HepG2 (cell line): ENCODE measurements around the gene TUBB4B. TPM values are rescaled to one million over a fixed set of nuclear protein-coding genes. Genes with fewer than 3 reads are reported as not detected.
A peak's percentile ranks its signal among the peaks of the same experiment; 100 is the strongest.

Experiments used
- ARNTL ChIP-seq: sonication (generic); formaldehyde crosslinking; IDR thresholded peaks from 2 replicates; pipeline ENCODE4 v1.4.0; 2020; ENCODE audit warnings: mild to moderate bottlenecking, missing genetic modification reagents
- DMTF1 ChIP-seq: sonication (generic); formaldehyde crosslinking; IDR thresholded peaks from 2 replicates; pipeline ENCODE4 v1.4.0; 2020; ENCODE audit warnings: mild to moderate bottlenecking, missing genetic modification reagents
- HDAC6 ChIP-seq: fragments of 200-600 bp; sonication (generic); IDR thresholded peaks from 2 replicates; pipeline ENCODE4 v1.7.0; 2017; ENCODE audit warnings: mild to moderate bottlenecking, antibody characterized with exemption, low read length, low read depth
- HNF4G ChIP-seq, 2 experiments: sonication (generic) in 1 of 2; formaldehyde crosslinking in 1 of 2; IDR thresholded peaks; 2 replicates each; pipeline versions ENCODE4 v1.4.0 to v1.6.1; 2011 to 2020; ENCODE audit warnings: borderline replicate concordance in 2 of 2, low read depth in 2 of 2, mild to moderate bottlenecking in 2 of 2, low read length in 1 of 2, missing genetic modification reagents in 1 of 2, moderate library complexity in 1 of 2
- IRF9 ChIP-seq: sonication (generic); formaldehyde crosslinking; IDR thresholded peaks from 2 replicates; pipeline ENCODE4 v1.8.0; 2022; ENCODE audit warnings: missing genetic modification reagents, mild to moderate bottlenecking, borderline replicate concordance
- KDM5A ChIP-seq: fragments of 200-600 bp; sonication (generic); IDR thresholded peaks from 2 replicates; pipeline ENCODE4 v1.7.0; 2018; ENCODE audit warnings: antibody characterized with exemption, mild to moderate bottlenecking, low read length, borderline replicate concordance
- KLF15 ChIP-seq: sonication (generic); formaldehyde crosslinking; IDR thresholded peaks from 2 replicates; pipeline ENCODE4 v1.8.1; 2023; ENCODE audit warnings: borderline replicate concordance, mild to moderate bottlenecking, inconsistent platforms, missing genetic modification reagents, mixed read lengths
- MTF1 ChIP-seq: sonication (generic); formaldehyde crosslinking; IDR thresholded peaks from 2 replicates; pipeline ENCODE4 v1.5.0; 2020; ENCODE audit warnings: missing genetic modification reagents
- MXD1 ChIP-seq: sonication (generic); formaldehyde crosslinking; IDR thresholded peaks from 2 replicates; pipeline ENCODE4 v1.4.0; 2020; ENCODE audit warnings: mild to moderate bottlenecking, missing genetic modification reagents
- PATZ1 ChIP-seq: sonication (generic); formaldehyde crosslinking; IDR thresholded peaks from 2 replicates; pipeline ENCODE4 v1.4.0; 2020; ENCODE audit warnings: missing genetic modification reagents
- PHF8 ChIP-seq: sonication (generic); formaldehyde crosslinking; IDR thresholded peaks from 2 replicates; pipeline ENCODE4 v1.5.0; 2020; ENCODE audit warnings: missing genetic modification reagents
- PITX1 ChIP-seq: sonication (generic); formaldehyde crosslinking; IDR thresholded peaks from 2 replicates; pipeline ENCODE4 v1.5.1; 2020; ENCODE audit warnings: mild to moderate bottlenecking, missing genetic modification reagents
- RNF219 ChIP-seq: sonication (generic); formaldehyde crosslinking; IDR thresholded peaks from 2 replicates; pipeline ENCODE4 v1.5.0; 2020; ENCODE audit warnings: mild to moderate bottlenecking, missing genetic modification reagents
- ZNF12 ChIP-seq: sonication (generic); formaldehyde crosslinking; IDR thresholded peaks from 2 replicates; pipeline ENCODE4 v1.5.0; 2020; ENCODE audit warnings: missing genetic modification reagents
- ZNF549 ChIP-seq: sonication (generic); formaldehyde crosslinking; IDR thresholded peaks from 2 replicates; pipeline ENCODE4 v1.5.0; 2020; ENCODE audit warnings: missing genetic modification reagents
- ZNF713 ChIP-seq: sonication (generic); formaldehyde crosslinking; IDR thresholded peaks from 2 replicates; pipeline ENCODE4 v1.4.0; 2020; ENCODE audit warnings: mild to moderate bottlenecking, missing genetic modification reagents
- ZSCAN25 ChIP-seq: sonication (generic); formaldehyde crosslinking; IDR thresholded peaks from 2 replicates; pipeline ENCODE4 v1.8.0; 2022; ENCODE audit warnings: mild to moderate bottlenecking, missing genetic modification reagents
- ZSCAN9 ChIP-seq: IDR thresholded peaks from 2 replicates; pipeline ENCODE4 v1.6.1; 2016; ENCODE audit warnings: borderline replicate concordance
- polyA plus RNA-seq, 8 experiments: library from polyadenylated mRNA; depleted of rRNA in 3 of 8; stranded (reverse) in 7 of 8; unstranded in 1 of 8; fragments of >200 nt; fragmentation: Illumina TruSeq in 4 of 8; extraction: Trizol in 4 of 8; gene quantifications; 2 replicates each; pipeline versions ENCODE4 v1.2.1 to v1.2.3, GENCODE V29; 2011 to 2016; ENCODE audit warnings: low read depth in 4 of 8, missing spikeins in 1 of 8, mixed read lengths in 1 of 8; ENCODE audit not compliant: insufficient read depth in 1 of 8
- total RNA-seq, 5 experiments: library from RNA; depleted of rRNA; stranded (reverse); fragments of >200 nt; fragmentation: Illumina TruSeq; extraction: Trizol; gene quantifications; 2 replicates each; pipeline ENCODE4 v1.2.3, GENCODE V29; 2016; ENCODE audit warnings: low read depth in 1 of 5

The TUBB4B gene
- total and polyA plus RNA-seq, 2 of the 13 experiments (the other 11 are each of a cell fraction or from before 2014, with no cell fraction given): 182 to 412 TPM

GRCh38 chr9:137200311-137201204 is 40.5 kb upstream of the TUBB4B start, which contains the start of gene TPRN (continued):
- no peak for TF ChIP-seq HDAC6
- 0 out of 2 replicates have a peak, but pooled peaks have one; percentile 16 for TF ChIP-seq MTF1 (CRISPR knock-in tag)
- peak; percentile 86 for TF ChIP-seq PHF8 (CRISPR knock-in tag)
- TF ChIP-seq HNF4G (IDR thresholded peaks at IDR 0.05; ENCODE audit: borderline replicate concordance, low read depth, low read length): peak; percentile 88
- TF ChIP-seq HNF4G (CRISPR knock-in tag; IDR thresholded peaks at IDR 0.05; ENCODE audit: borderline replicate concordance, low read depth): peak; percentile 94
- peak; percentile 72 for TF ChIP-seq PITX1 (CRISPR knock-in tag)
- TF ChIP-seq MXD1 (CRISPR knock-in tag): peak; percentile 37; the same call in 1 of the 2 replicates
- no peak for TF ChIP-seq KLF15 (CRISPR knock-in tag)
- peak; percentile 72; the same call in 1 of the 2 replicates for TF ChIP-seq ZSCAN9 (CRISPR knock-in tag)
- no peak for TF ChIP-seq RNF219
- 0 out of 2 replicates have a peak, but pooled peaks have one; percentile 31 for TF ChIP-seq ZSCAN25 (CRISPR knock-in tag)
- TF ChIP-seq PATZ1: peak; percentile 94
- no peak for TF ChIP-seq ZNF713 (CRISPR knock-in tag)
- TF ChIP-seq KDM5A: peak; percentile 51; the same call in 1 of the 2 replicates
- 0 out of 2 replicates have a peak, but pooled peaks have one; percentile 55 for TF ChIP-seq ARNTL
- TF ChIP-seq IRF9 (CRISPR knock-in tag): no peak; the same call in none of the 2 replicates
- no peak for TF ChIP-seq ZNF549 (CRISPR knock-in tag)
- no peak for TF ChIP-seq DMTF1
- 0 out of 2 replicates have a peak, but pooled peaks have one; percentile 10 for TF ChIP-seq ZNF12 (CRISPR knock-in tag)
